Astrocyte (in vitro differentiated cells and primary cell): ENCODE results near the gene EMP1. TPM values are rescaled to one million over a fixed set of nuclear protein-coding genes. Genes with fewer than 3 reads are reported as not detected.

Experiments
- DNase-seq: peaks from one replicate; pipeline ENCODE4 v3.0.0-alpha.2; 2010; ENCODE audit warnings: low read depth
- FAIRE-seq: peaks from 2 replicates; lab custom pipeline; 2011; peaks lifted over from hg19 to GRCh38; lab: Jason Lieb, UNC
- H2AFZ ChIP-seq: 2 replicates; pipeline ENCODE4 v1.6.0; 2012; ENCODE audit warnings: low read depth, low read length, inconsistent platforms
- H3K27ac ChIP-seq: 2 replicates; pipeline ENCODE4 v1.5.1; 2011; ENCODE audit warnings: low read depth, low read length, inconsistent platforms
- H3K27me3 ChIP-seq: 2 replicates; pipeline ENCODE4 v1.6.0; 2011; ENCODE audit warnings: low read length, inconsistent platforms; ENCODE audit not compliant: insufficient read depth
- H3K36me3 ChIP-seq: 2 replicates; pipeline ENCODE4 v1.5.1; 2011; ENCODE audit warnings: low read length, inconsistent platforms; ENCODE audit not compliant: insufficient read depth
- H3K4me1 ChIP-seq: 2 replicates; pipeline ENCODE4 v1.5.1; 2011; ENCODE audit warnings: low read length, inconsistent platforms; ENCODE audit not compliant: insufficient read depth
- H3K4me2 ChIP-seq: 2 replicates; pipeline ENCODE4 v1.6.0; 2012; ENCODE audit warnings: low read length, inconsistent platforms
- H3K4me3 ChIP-seq: 2 replicates; pipeline ENCODE4 v1.5.1; 2011; ENCODE audit warnings: low read depth, mild to moderate bottlenecking, low read length, inconsistent platforms; ENCODE audit not compliant: insufficient read depth
- H3K79me2 ChIP-seq: 2 replicates; pipeline ENCODE4 v1.6.0; 2012; ENCODE audit warnings: mild to moderate bottlenecking, low read length, inconsistent platforms; ENCODE audit not compliant: insufficient read depth
- H3K9ac ChIP-seq: 2 replicates; pipeline ENCODE4 v1.6.0; 2012; ENCODE audit warnings: mild to moderate bottlenecking, low read length, inconsistent platforms
- H3K9me3 ChIP-seq: 2 replicates; pipeline ENCODE4 v1.5.1; 2012; ENCODE audit warnings: low read depth, mild to moderate bottlenecking, low read length, inconsistent platforms; ENCODE audit not compliant: insufficient read depth
- H4K20me1 ChIP-seq: 2 replicates; pipeline ENCODE4 v1.6.0; 2012; ENCODE audit warnings: low read length, inconsistent platforms; ENCODE audit not compliant: insufficient read depth
- H3K27ac Mint-ChIP-seq: one replicate; pipeline ENCODE4 v1.8.0; 2021; ENCODE audit warnings: mild to moderate bottlenecking, mixed read lengths; ENCODE audit not compliant: unreplicated experiment
- H3K27me3 Mint-ChIP-seq: one replicate; pipeline ENCODE4 v1.8.0; 2021; ENCODE audit warnings: low read depth, mixed read lengths; ENCODE audit not compliant: unreplicated experiment
- H3K36me3 Mint-ChIP-seq: one replicate; pipeline ENCODE4 v1.8.0; 2021; ENCODE audit warnings: low read depth, mixed read lengths; ENCODE audit not compliant: unreplicated experiment
- H3K4me1 Mint-ChIP-seq: one replicate; pipeline ENCODE4 v1.8.0; 2021; ENCODE audit warnings: low read depth, mixed read lengths; ENCODE audit not compliant: unreplicated experiment
- H3K4me3 Mint-ChIP-seq: one replicate; pipeline ENCODE4 v1.8.0; 2021; ENCODE audit warnings: mild to moderate bottlenecking, moderate library complexity, mixed read lengths; ENCODE audit not compliant: unreplicated experiment
- H3K9me3 Mint-ChIP-seq: one replicate; pipeline ENCODE4 v1.8.0; 2021; ENCODE audit warnings: mild to moderate bottlenecking, mixed read lengths; ENCODE audit not compliant: unreplicated experiment
- CTCF ChIP-seq: IDR thresholded peaks from 2 replicates; pipeline ENCODE4 v1.5.1; 2011; ENCODE audit warnings: low read depth, mild to moderate bottlenecking, inconsistent platforms, low read length, moderate library complexity; ENCODE audit not compliant: insufficient read depth
- EZH2 ChIP-seq: IDR thresholded peaks from 2 replicates; pipeline ENCODE4 v1.6.1; 2012; ENCODE audit warnings: mild to moderate bottlenecking, low read length, inconsistent platforms; ENCODE audit not compliant: insufficient read depth
- total RNA-seq: library from RNA; stranded (reverse); gene quantifications from 2 replicates; pipeline ENCODE4 v1.2.1, GENCODE V29; 2021

EMP1 gene
- total RNA-seq, 1 donor from 2014 or later: 71.7 TPM

GRCh38 chr12:13186302-13186701, 10.2 kb upstream of the EMP1 start:
- Histone ChIP-seq H3K9me3 (no peaks in the 10 kb centered on the region), H3K27ac (no peak overlapping the region), H4K20me1 (no peaks in the 10 kb centered on the region), H3K4me2 (no peak overlapping the region), H3K27me3 (no peaks in the 10 kb centered on the region), H3K36me3 (no peaks in the 10 kb centered on the region), H3K9ac (no peak overlapping the region), H2AFZ (no peak overlapping the region), H3K4me1 (peaks cover 12% of the 10 kb centered on the region), H3K79me2 (no peaks in the 10 kb centered on the region), H3K4me3 (no peak overlapping the region)
- Mint-ChIP-seq H3K27me3 (no peaks in the 10 kb centered on the region), H3K27ac (peak overlapping the region; percentile 77), H3K36me3 (no peaks in the 10 kb centered on the region), H3K9me3 (peaks cover 2% of the 10 kb centered on the region), H3K4me3 (no peak overlapping the region), H3K4me1 (peaks cover 28% of the 10 kb centered on the region)
- no peak for TF ChIP-seq EZH2
- no peak for TF ChIP-seq CTCF
- DNase-seq: no peak
- no peak for FAIRE-seq

GRCh38 chr12:13187399-13187798, 9.1 kb upstream of the EMP1 start:
- Histone ChIP-seq H2AFZ (no peak overlapping the region), H3K9me3 (no peaks in the 10 kb centered on the region), H3K4me3 (no peak overlapping the region), H3K9ac (no peak overlapping the region), H3K27ac (no peak overlapping the region), H3K4me1 (peaks cover 12% of the 10 kb centered on the region), H4K20me1 (no peaks in the 10 kb centered on the region), H3K79me2 (no peaks in the 10 kb centered on the region), H3K4me2 (peak overlapping the region; percentile 50), H3K27me3 (no peaks in the 10 kb centered on the region), H3K36me3 (no peaks in the 10 kb centered on the region)
- Mint-ChIP-seq H3K27ac (peak overlapping the region; percentile 77), H3K9me3 (peaks cover 2% of the 10 kb centered on the region), H3K27me3 (no peaks in the 10 kb centered on the region), H3K4me1 (peaks cover 21% of the 10 kb centered on the region), H3K36me3 (no peaks in the 10 kb centered on the region), H3K4me3 (no peak overlapping the region)
- peak; percentile 79 for DNase-seq
- peak; percentile 98 for FAIRE-seq
- TF ChIP-seq CTCF (no peak), EZH2 (no peak)

GRCh38 chr12:13189264-13189663, 7.3 kb upstream of the EMP1 start:
- no peak overlapping the region for H2AFZ ChIP-seq
- no peak overlapping the region for H3K4me3 ChIP-seq
- no peaks in the 10 kb centered on the region for H3K79me2 ChIP-seq
- Mint-ChIP-seq H3K27ac (no peak overlapping the region), H3K4me1 (peaks cover 24% of the 10 kb centered on the region), H3K36me3 (no peaks in the 10 kb centered on the region), H3K4me3 (no peak overlapping the region), H3K27me3 (no peaks in the 10 kb centered on the region), H3K9me3 (peaks cover 2% of the 10 kb centered on the region)
- no peak overlapping the region for H3K27ac ChIP-seq
- H3K9me3 ChIP-seq: no peaks in the 10 kb centered on the region
- no peak overlapping the region for H3K4me2 ChIP-seq
- H3K4me1 ChIP-seq: peaks cover 16% of the 10 kb centered on the region
- no peak overlapping the region for H3K9ac ChIP-seq
- no peak for DNase-seq
- no peak for FAIRE-seq
- no peaks in the 10 kb centered on the region for H3K27me3 ChIP-seq
- H3K36me3 ChIP-seq: no peaks in the 10 kb centered on the region
- no peak for TF ChIP-seq CTCF
- no peak for TF ChIP-seq EZH2
- no peaks in the 10 kb centered on the region for H4K20me1 ChIP-seq
